SKM-1 (cell line): Measurements from ENCODE around the gene FAM53C.
"Not testable (repeated sequence)": the region's sequence is repeated elsewhere in the genome, so short reads cannot be mapped to it uniquely, and the experiment has no call there.

Source experiments
- DNase-seq: peaks from one replicate; lab custom pipeline; 2025; ENCODE audit not compliant: unreplicated experiment; lab: John Stamatoyannopoulos, UW

Gene FAM53C

DNA sequence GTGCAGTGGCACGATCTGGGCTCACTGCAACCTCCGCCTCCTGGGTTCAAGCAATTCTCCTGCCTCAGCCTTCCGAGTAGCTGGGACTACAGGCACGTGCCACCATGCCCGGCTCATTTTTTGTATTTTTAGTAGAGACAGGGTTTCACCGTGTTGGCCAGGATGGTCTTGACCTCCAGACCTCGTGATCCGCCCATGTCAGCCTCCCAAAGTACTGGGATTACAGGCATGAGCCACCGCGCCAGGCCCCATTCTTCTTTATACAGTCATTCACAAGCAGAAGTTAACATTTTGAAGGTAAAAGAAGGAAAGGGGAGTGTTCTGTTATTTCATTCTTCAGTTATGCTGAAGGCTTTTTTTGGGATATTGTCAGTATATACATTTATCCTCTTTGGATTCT is 51.8 kb downstream of the FAM53C start:
- not testable (repeated sequence) for DNase-seq

- no peak for DNase-seq
Observed at GRCh38 chr5:138391859-138392386, 53.9 kb downstream of the FAM53C start.
